ENCODE results near the gene SGSH.

The SGSH gene

DNA sequence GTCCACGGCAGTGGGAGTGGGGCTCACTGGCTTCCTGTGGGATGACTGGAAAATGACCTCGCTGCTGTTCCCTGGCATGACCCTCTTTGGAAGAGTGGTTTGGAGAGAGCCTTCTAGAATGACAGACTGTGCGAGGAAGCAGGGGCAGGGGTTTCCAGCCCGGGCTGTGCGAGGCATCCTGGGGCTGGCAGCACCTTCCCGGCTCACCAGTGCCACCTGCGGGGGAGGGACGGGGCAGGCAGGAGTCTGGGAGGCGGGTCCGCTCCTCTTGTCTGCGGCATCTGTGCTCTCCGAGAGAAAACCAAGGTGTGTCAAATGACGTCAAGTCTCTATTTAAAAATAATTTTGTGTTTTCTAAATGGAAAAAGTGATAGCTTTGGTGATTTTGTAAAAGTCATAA, 32.7 kb upstream of the SGSH start:
- peaks cover 7% of the 10 kb centered on the region for H3K4me1 ChIP-seq (ENCODE audit: insufficient read depth, low read length, severe bottlenecking)
- H3K27me3 ChIP-seq (ENCODE audit: insufficient read depth, low read length) = peaks cover 11% of the 10 kb centered on the region; the same call in 1 of the 2 replicates
- H3K4me3 ChIP-seq (ENCODE audit: low read depth, low read length, poor library complexity, severe bottlenecking) = no peak overlapping the region
- H2AFZ ChIP-seq (ENCODE audit: low read length) = no peak overlapping the region
- H3K4me2 ChIP-seq (ENCODE audit: low read length) = no peak overlapping the region
- no peaks in the 10 kb centered on the region for H3K9me2 ChIP-seq (ENCODE audit: low read depth, low read length)
- no peaks in the 10 kb centered on the region for H4K20me1 ChIP-seq (ENCODE audit: insufficient read depth, low read length)
- no peaks in the 10 kb centered on the region for H3K9me3 ChIP-seq (ENCODE audit: low read length)
- no peak overlapping the region for H3K9ac ChIP-seq (ENCODE audit: low read length)
- H3K36me3 ChIP-seq (ENCODE audit: insufficient read depth, low read length) = no peaks in the 10 kb centered on the region
- no peaks in the 10 kb centered on the region for H3K79me2 ChIP-seq (ENCODE audit: insufficient read depth, low read length)
- H3K27ac ChIP-seq (ENCODE audit: low read depth, low read length, poor library complexity, severe bottlenecking) = no peak overlapping the region
- no peak for TF ChIP-seq EZH2 (IDR thresholded peaks at IDR 0.05; ENCODE audit: borderline replicate concordance, low read length)
- TF ChIP-seq, protein P1, sequence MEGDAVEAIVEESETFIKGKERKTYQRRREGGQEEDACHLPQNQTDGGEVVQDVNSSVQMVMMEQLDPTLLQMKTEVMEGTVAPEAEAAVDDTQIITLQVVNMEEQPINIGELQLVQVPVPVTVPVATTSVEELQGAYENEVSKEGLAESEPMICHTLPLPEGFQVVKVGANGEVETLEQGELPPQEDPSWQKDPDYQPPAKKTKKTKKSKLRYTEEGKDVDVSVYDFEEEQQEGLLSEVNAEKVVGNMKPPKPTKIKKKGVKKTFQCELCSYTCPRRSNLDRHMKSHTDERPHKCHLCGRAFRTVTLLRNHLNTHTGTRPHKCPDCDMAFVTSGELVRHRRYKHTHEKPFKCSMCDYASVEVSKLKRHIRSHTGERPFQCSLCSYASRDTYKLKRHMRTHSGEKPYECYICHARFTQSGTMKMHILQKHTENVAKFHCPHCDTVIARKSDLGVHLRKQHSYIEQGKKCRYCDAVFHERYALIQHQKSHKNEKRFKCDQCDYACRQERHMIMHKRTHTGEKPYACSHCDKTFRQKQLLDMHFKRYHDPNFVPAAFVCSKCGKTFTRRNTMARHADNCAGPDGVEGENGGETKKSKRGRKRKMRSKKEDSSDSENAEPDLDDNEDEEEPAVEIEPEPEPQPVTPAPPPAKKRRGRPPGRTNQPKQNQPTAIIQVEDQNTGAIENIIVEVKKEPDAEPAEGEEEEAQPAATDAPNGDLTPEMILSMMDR (IDR thresholded peaks at IDR 0.05; ENCODE audit: low read length) = peak; percentile 86
- H3F3A ChIP-seq (ENCODE audit: insufficient read depth, low read length) = no peaks in the 10 kb centered on the region

DNA sequence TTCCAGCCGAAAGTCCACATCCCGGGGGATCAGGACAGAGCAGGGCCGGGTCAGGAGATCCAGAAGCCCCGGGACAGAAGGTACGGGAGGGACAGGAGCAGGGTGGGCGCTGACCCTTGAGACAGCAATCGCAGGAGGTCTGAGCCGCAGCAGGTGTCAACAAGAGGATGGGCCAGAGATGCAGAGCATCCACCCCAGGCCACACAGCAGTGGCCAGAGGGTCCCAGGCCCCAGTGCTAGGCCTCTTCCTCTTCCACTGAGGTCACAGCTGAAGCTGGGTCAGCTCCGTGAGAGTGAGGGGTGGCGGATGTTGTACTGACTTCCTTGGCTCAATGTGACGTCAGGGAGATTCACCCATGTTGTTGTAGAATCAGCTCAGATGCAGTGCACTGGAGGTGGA, 31.8 kb upstream of the SGSH start:
- H2AFZ ChIP-seq (ENCODE audit: low read length) = no peak overlapping the region
- H3K36me3 ChIP-seq (ENCODE audit: insufficient read depth, low read length) = no peaks in the 10 kb centered on the region
- no peak overlapping the region for H3K9ac ChIP-seq (ENCODE audit: low read length)
- peaks cover 17% of the 10 kb centered on the region; the same call in 1 of the 2 replicates for H3K27me3 ChIP-seq (ENCODE audit: insufficient read depth, low read length)
- peaks cover 7% of the 10 kb centered on the region for H3K4me1 ChIP-seq (ENCODE audit: insufficient read depth, low read length, severe bottlenecking)
- no peak overlapping the region for H3K27ac ChIP-seq (ENCODE audit: low read depth, low read length, poor library complexity, severe bottlenecking)
- no peak overlapping the region for H3K4me2 ChIP-seq (ENCODE audit: low read length)
- no peaks in the 10 kb centered on the region for H3K9me3 ChIP-seq (ENCODE audit: low read length)
- no peaks in the 10 kb centered on the region for H3F3A ChIP-seq (ENCODE audit: insufficient read depth, low read length)
- H4K20me1 ChIP-seq (ENCODE audit: insufficient read depth, low read length) = no peaks in the 10 kb centered on the region
- TF ChIP-seq, protein P1 (IDR thresholded peaks at IDR 0.05; ENCODE audit: low read length) = no peak
- TF ChIP-seq EZH2 (IDR thresholded peaks at IDR 0.05; ENCODE audit: borderline replicate concordance, low read length) = no peak
- no peak overlapping the region for H3K4me3 ChIP-seq (ENCODE audit: low read depth, low read length, poor library complexity, severe bottlenecking)
- H3K79me2 ChIP-seq (ENCODE audit: insufficient read depth, low read length) = no peaks in the 10 kb centered on the region
- H3K9me2 ChIP-seq (ENCODE audit: low read depth, low read length) = no peaks in the 10 kb centered on the region

DNA sequence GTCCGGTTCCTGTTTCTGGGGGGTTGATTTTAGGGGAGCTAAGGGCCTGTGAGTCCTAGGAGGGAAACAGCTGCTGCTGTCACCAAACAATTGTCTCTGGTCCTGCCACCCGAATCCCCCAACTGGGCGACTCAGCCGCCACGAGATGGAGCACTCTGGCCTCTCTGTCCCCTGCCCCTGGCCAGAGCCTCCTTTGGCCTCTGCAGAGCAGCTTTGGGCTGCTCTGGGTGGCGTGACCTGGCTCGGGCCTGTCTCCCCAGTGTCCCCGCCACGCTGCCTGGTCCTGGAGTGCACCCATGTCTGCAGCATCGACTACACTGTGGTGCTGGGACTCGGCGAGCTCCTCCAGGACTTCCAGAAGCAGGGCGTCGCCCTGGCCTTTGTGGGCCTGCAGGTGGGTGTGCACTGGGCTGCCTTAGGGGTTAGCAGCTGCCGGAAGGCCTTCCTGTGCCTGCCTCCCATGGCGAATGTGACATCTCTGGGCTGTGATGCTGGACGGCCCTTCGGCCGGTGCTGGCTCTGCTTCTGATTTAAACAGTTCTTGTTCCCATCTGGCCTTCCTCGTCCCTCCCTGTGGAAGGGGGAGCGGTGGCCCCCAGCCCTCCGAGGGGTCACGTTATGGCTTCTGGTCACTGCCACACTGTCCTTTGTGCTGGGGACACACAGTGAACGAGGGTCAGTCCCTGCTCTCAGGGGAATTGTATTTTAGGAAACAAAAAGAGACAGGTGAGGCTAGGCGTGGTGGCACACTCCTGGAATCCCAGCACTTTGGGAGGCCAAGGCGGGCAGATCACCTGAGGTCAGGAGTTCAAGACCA, 29.0 kb upstream of the SGSH start:
- no peaks in the 10 kb centered on the region for H3F3A ChIP-seq (ENCODE audit: insufficient read depth, low read length)
- no peak overlapping the region for H2AFZ ChIP-seq (ENCODE audit: low read length)
- H3K4me1 ChIP-seq (ENCODE audit: insufficient read depth, low read length, severe bottlenecking) = no peaks in the 10 kb centered on the region
- no peaks in the 10 kb centered on the region for H3K9me2 ChIP-seq (ENCODE audit: low read depth, low read length)
- no peak overlapping the region for H3K9ac ChIP-seq (ENCODE audit: low read length)
- H3K79me2 ChIP-seq (ENCODE audit: insufficient read depth, low read length) = no peaks in the 10 kb centered on the region
- H3K27me3 ChIP-seq (ENCODE audit: insufficient read depth, low read length) = peaks cover 24% of the 10 kb centered on the region; the same call in 1 of the 2 replicates
- no peak overlapping the region for H3K4me2 ChIP-seq (ENCODE audit: low read length)
- H3K9me3 ChIP-seq (ENCODE audit: low read length) = no peaks in the 10 kb centered on the region
- H3K27ac ChIP-seq (ENCODE audit: low read depth, low read length, poor library complexity, severe bottlenecking) = no peak overlapping the region
- TF ChIP-seq, protein P1 (IDR thresholded peaks at IDR 0.05; ENCODE audit: low read length) = no peak
- TF ChIP-seq EZH2 (IDR thresholded peaks at IDR 0.05; ENCODE audit: borderline replicate concordance, low read length) = no peak
- no peaks in the 10 kb centered on the region for H3K36me3 ChIP-seq (ENCODE audit: insufficient read depth, low read length)
- no peak overlapping the region for H3K4me3 ChIP-seq (ENCODE audit: low read depth, low read length, poor library complexity, severe bottlenecking)
- H4K20me1 ChIP-seq (ENCODE audit: insufficient read depth, low read length) = no peaks in the 10 kb centered on the region
